HUES64 (cell line): ENCODE results near the gene RPS14.

Source experiments
- H3K27ac ChIP-seq: 2 replicates; pipeline ENCODE4 v1.7.0; 2013; ENCODE audit warnings: low read depth, low read length, inconsistent platforms
- H3K27me3 ChIP-seq: 2 replicates; pipeline ENCODE4 v1.6.1; 2013; ENCODE audit warnings: mild to moderate bottlenecking, low read length; ENCODE audit not compliant: insufficient read depth
- H3K36me3 ChIP-seq: 2 replicates; pipeline ENCODE4 v1.6.1; 2013; ENCODE audit warnings: mild to moderate bottlenecking, low read length; ENCODE audit not compliant: insufficient read depth
- H3K4me1 ChIP-seq: 2 replicates; pipeline ENCODE4 v1.6.1; 2013; ENCODE audit warnings: mild to moderate bottlenecking, low read length, moderate library complexity; ENCODE audit not compliant: insufficient read depth
- H3K4me3 ChIP-seq: 2 replicates; pipeline ENCODE4 v1.5.1; 2013; ENCODE audit warnings: mild to moderate bottlenecking, low read length, moderate library complexity
- H3K9ac ChIP-seq: 2 replicates; pipeline ENCODE4 v1.6.1; 2013; ENCODE audit warnings: mild to moderate bottlenecking, low read depth, low read length
- H3K9me3 ChIP-seq: 2 replicates; pipeline ENCODE4 v1.6.1; 2013; ENCODE audit warnings: low read depth, low read length; ENCODE audit not compliant: insufficient read depth
- WGBS: fragments of 150-250, 120-280 bp; methylation state at CpG from one replicate; pipeline ENCODE4 v1.1.7; 2013; ENCODE audit warnings: missing lambda C conversion rate; 5-methylcytosine and 5-hydroxymethylcytosine counted together

Gene RPS14

GRCh38 chr5:150411245-150411979 lies 38.1 kb downstream of the RPS14 start:
- H3K4me3 ChIP-seq: no peak overlapping the region
- no peaks in the 10 kb centered on the region for H3K27me3 ChIP-seq
- H3K9ac ChIP-seq: no peak overlapping the region
- no peak overlapping the region for H3K27ac ChIP-seq
- peaks cover 13% of the 10 kb centered on the region for H3K4me1 ChIP-seq
- WGBS: 96% methylated on average over 5 of the region's 5 CpGs
- no peaks in the 10 kb centered on the region for H3K36me3 ChIP-seq
- no peaks in the 10 kb centered on the region for H3K9me3 ChIP-seq

- Histone ChIP-seq H3K4me3 (no peak overlapping the region), H3K9ac (no peak overlapping the region), H3K4me1 (peaks cover 13% of the 10 kb centered on the region), H3K9me3 (no peaks in the 10 kb centered on the region), H3K27ac (peak overlapping the region; percentile 53; the same call in 1 of the 2 replicates), H3K36me3 (no peaks in the 10 kb centered on the region), H3K27me3 (no peaks in the 10 kb centered on the region)
- 74% methylated on average over 4 of the region's 4 CpGs for WGBS
These were observed 38.9 kb downstream of the RPS14 start for GRCh38 chr5:150410524-150411244.

- H3K4me3 ChIP-seq: peak overlapping the region; percentile 36
- no peak overlapping the region; the same call in 1 of the 2 replicates for H3K9ac ChIP-seq
- no peaks in the 10 kb centered on the region for H3K36me3 ChIP-seq
- peaks cover 13% of the 10 kb centered on the region for H3K4me1 ChIP-seq
- WGBS: 21% methylated on average over 15 of the region's 15 CpGs
- peak overlapping the region; percentile 25; the same call in 1 of the 2 replicates for H3K27ac ChIP-seq
- no peaks in the 10 kb centered on the region for H3K27me3 ChIP-seq
- no peaks in the 10 kb centered on the region for H3K9me3 ChIP-seq
These were observed 39.7 kb downstream of the RPS14 start for GRCh38 chr5:150409638-150410523.

- H3K27ac ChIP-seq: no peak overlapping the region
- no peaks in the 10 kb centered on the region for H3K27me3 ChIP-seq
- H3K4me3 ChIP-seq: no peak overlapping the region
- WGBS: 92% methylated on average over 8 of the region's 8 CpGs
- H3K36me3 ChIP-seq: no peaks in the 10 kb centered on the region
- no peaks in the 10 kb centered on the region for H3K9me3 ChIP-seq
- peaks cover 13% of the 10 kb centered on the region for H3K4me1 ChIP-seq
- H3K9ac ChIP-seq: no peak overlapping the region
These were observed 41.2 kb downstream of the RPS14 start for GRCh38 chr5:150408231-150408943.

DNA sequence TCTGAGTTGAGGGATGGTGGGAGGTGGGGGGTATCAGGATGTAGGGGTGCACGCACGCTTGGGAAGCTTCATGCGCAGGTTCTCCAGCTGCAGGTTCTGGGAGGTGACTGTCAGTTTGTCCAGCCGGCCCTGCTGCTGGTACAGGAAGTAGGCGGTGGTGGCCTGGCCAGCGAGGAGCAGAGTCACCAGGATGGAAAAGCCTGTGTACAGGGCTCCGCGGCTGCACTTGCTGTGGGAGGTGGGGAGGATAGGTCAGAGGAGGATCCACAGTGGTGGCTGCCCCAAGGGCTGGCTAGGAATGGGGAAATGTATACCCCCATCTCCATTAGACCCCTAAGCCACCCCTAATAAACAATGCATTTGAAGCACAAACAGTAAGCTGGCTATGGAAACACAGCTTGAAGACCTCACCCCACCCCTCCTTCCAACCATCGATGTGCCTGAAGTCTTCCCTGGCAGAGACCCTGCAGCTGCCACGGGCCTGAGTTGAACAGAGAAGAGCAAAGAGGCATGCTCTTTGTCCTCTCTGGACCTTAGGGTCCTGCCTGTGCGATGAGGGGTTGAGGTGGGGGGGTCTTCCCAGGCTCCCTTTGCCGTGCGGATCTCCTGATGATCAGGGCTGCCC lies 42.3 kb downstream of the RPS14 start:
- WGBS: 92% methylated on average over 13 of the region's 13 CpGs
- no peak overlapping the region for H3K9ac ChIP-seq

DNA sequence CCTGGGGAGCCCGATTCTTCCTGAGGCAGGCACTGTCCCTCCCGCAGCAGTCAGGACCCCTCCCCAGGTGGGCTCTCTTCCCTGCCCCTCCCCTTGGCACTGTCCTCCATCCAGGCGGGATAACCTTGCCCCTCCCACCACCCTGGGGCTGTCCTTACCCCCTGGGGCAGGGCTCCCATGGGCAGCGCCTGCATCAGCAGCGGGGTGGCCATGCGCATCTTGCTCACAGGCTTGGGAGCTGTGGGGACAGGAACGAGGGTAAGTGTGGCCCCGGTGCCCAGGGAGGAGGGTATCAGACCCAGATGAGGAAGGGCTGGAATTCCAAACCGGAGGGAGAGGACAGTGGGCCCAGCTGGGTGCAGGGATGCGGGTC lies 42.8 kb downstream of the RPS14 start:
- Histone ChIP-seq H3K4me1 (peaks cover 5% of the 10 kb centered on the region), H3K9me3 (no peaks in the 10 kb centered on the region), H3K27ac (no peak overlapping the region), H3K36me3 (peaks cover 12% of the 10 kb centered on the region), H3K27me3 (no peaks in the 10 kb centered on the region), H3K9ac (no peak overlapping the region), H3K4me3 (no peak overlapping the region)
- 73% methylated on average over 10 of the region's 10 CpGs for WGBS

More for the DNA sequence above, 42.3 kb downstream of the RPS14 start:
- H3K36me3 ChIP-seq: peaks cover 10% of the 10 kb centered on the region
- peaks cover 5% of the 10 kb centered on the region for H3K4me1 ChIP-seq
- no peaks in the 10 kb centered on the region for H3K27me3 ChIP-seq
- H3K9me3 ChIP-seq: no peaks in the 10 kb centered on the region
- H3K27ac ChIP-seq: no peak overlapping the region
- H3K4me3 ChIP-seq: no peak overlapping the region

DNA sequence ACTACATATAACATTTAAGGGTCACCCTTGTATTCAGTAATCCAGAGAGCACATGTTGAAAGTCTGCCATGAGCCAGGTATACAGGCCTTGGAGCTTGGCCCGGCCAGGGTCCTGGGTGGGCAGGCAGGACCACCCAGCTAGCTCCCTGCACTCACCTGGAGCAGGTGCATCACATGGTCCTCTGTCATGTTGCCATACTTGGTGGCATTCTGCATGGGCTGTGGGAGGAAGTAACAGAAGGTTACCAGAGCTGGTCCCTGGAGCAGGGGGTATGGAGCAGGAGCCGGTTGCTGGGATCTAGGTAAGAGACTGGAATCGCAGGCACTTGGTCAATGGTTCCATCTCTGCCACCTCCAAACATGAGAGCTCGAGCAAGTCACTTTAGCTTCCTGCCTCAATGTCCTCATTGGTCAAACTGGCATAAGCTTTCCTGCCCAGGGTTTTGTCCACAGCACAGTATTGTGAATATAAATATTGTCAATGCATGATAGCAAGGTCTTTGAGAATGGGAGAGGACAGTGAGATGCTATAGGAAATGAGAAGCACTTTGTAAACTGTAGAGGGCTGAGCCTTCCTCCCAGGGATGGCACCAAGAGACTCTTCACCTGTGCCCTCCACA lies 43.3 kb downstream of the RPS14 start:
- no peak overlapping the region for H3K27ac ChIP-seq
- no peaks in the 10 kb centered on the region for H3K9me3 ChIP-seq
- H3K4me3 ChIP-seq: no peak overlapping the region
- H3K36me3 ChIP-seq: peaks cover 17% of the 10 kb centered on the region
- no peak overlapping the region for H3K9ac ChIP-seq
- H3K27me3 ChIP-seq: no peaks in the 10 kb centered on the region
- H3K4me1 ChIP-seq: peaks cover 5% of the 10 kb centered on the region
- 90% methylated on average over 4 of the region's 4 CpGs for WGBS

- Histone ChIP-seq H3K4me1 (peaks cover 3% of the 10 kb centered on the region), H3K9ac (no peak overlapping the region), H3K4me3 (no peak overlapping the region), H3K36me3 (peaks cover 28% of the 10 kb centered on the region), H3K27me3 (no peaks in the 10 kb centered on the region), H3K27ac (no peak overlapping the region), H3K9me3 (no peaks in the 10 kb centered on the region)
- WGBS: 93% methylated on average over 9 of the region's 9 CpGs
These were observed 44.4 kb downstream of the RPS14 start for GRCh38 chr5:150404941-150405816.

- Histone ChIP-seq H3K27ac (no peak overlapping the region), H3K27me3 (no peaks in the 10 kb centered on the region), H3K4me1 (no peaks in the 10 kb centered on the region), H3K9me3 (no peaks in the 10 kb centered on the region), H3K4me3 (no peak overlapping the region), H3K9ac (no peak overlapping the region), H3K36me3 (peaks cover 34% of the 10 kb centered on the region)
- WGBS: 90% methylated on average over 10 of the region's 10 CpGs
These were observed 45.0 kb downstream of the RPS14 start for GRCh38 chr5:150404535-150404934.
